Small intestine (tissue), 7 donors: ENCODE data around the gene PGR. TPM values are rescaled to one million over a fixed set of nuclear protein-coding genes. Genes with fewer than 3 reads are reported as not detected.

Experiments
- DNase-seq, 2 donors: peaks; one replicate each; pipeline versions ENCODE4 v3.0.0 to v3.0.0-alpha.2; 2013
- FAIRE-seq: peaks from 2 replicates; lab custom pipeline; 2012; peaks lifted over from hg19 to GRCh38; lab: Jason Lieb, UNC
- H3K27ac ChIP-seq, 3 donors: one replicate each; pipeline ENCODE4 v1.5.1; 2013; ENCODE audit warnings: low read length in 2 of 3, mild to moderate bottlenecking in 2 of 3, control low read depth in 1 of 3, inconsistent platforms in 1 of 3, low read depth in 1 of 3, moderate library complexity in 1 of 3
- H3K27me3 ChIP-seq, 3 donors: one replicate each; pipeline ENCODE4 v1.6.1; 2013; ENCODE audit warnings: low read length in 3 of 3, inconsistent platforms in 1 of 3; ENCODE audit not compliant: control insufficient read depth in 3 of 3, insufficient read depth in 3 of 3
- H3K36me3 ChIP-seq, 3 donors: one replicate each; pipeline ENCODE4 v1.6.1; 2013; ENCODE audit warnings: low read length in 3 of 3, inconsistent platforms in 1 of 3, low read depth in 1 of 3, mild to moderate bottlenecking in 1 of 3, moderate library complexity in 1 of 3; ENCODE audit not compliant: control insufficient read depth in 3 of 3, insufficient read depth in 2 of 3
- H3K4me1 ChIP-seq, 3 donors: one replicate each; pipeline ENCODE4 v1.6.1; 2013; ENCODE audit warnings: low read length in 2 of 3, inconsistent platforms in 1 of 3, low read depth in 1 of 3, mild to moderate bottlenecking in 1 of 3, moderate library complexity in 1 of 3; ENCODE audit not compliant: control insufficient read depth in 3 of 3, insufficient read depth in 2 of 3
- H3K4me3 ChIP-seq, 3 donors: one replicate each; pipeline ENCODE4 v1.5.1; 2013; ENCODE audit warnings: low read length in 3 of 3, control low read depth in 1 of 3, inconsistent platforms in 1 of 3, low read depth in 1 of 3, mild to moderate bottlenecking in 1 of 3, moderate library complexity in 1 of 3
- H3K9me3 ChIP-seq, 2 donors: one replicate each; pipeline ENCODE4 v1.6.1; 2013; ENCODE audit warnings: low read depth in 1 of 2, low read length in 1 of 2; ENCODE audit not compliant: control insufficient read depth in 2 of 2, insufficient read depth in 1 of 2
- whole genome bisulfite sequencing, 3 donors: extraction: QIAGEN DNeasy Blood & Tissue Kit; methylation state at CpG; one replicate each; pipeline ENCODE4 v1.1.7; 2013; 5-methylcytosine and 5-hydroxymethylcytosine counted together
- polyA plus RNA-seq, 4 donors: library from polyadenylated mRNA; stranded (reverse) in 3 of 4; unstranded in 1 of 4; fragments of 200-250 nt in 3 of 4; fragments of 120-200 nt in 1 of 4; gene quantifications; one replicate each; pipeline versions ENCODE4 v1.2.1 to v1.2.3, GENCODE V29; 2013
- donor health status: healthy with polysubstance abuse.
- donor health status: control.
- donor health status: control.
- donor health status: Bipolar disorder and iron deficiency.
- donor health status: healthy.

Gene PGR
- polyA plus RNA-seq, 4 donors = under 0.01 to 0.03 TPM; not detected in 2

- FAIRE-seq = no peak
- no peaks in the 10 kb centered on the region for H3K4me1 ChIP-seq
- no peak overlapping the region for H3K4me3 ChIP-seq
- H3K27me3 ChIP-seq = no peaks in the 10 kb centered on the region
- 78 to 87% (median 81%) methylated on average over 3 of the region's 3 CpGs for WGBS, 3 donors
- peaks cover 0 to 10% (median 2%) of the 10 kb centered on the region in 3 donors for H3K36me3 ChIP-seq
- no peak overlapping the region for H3K27ac ChIP-seq
- H3K9me3 ChIP-seq = no peaks in the 10 kb centered on the region
- no peak for DNase-seq
Observed at GRCh38 chr11:100984668-100985067, 144.9 kb downstream of the PGR start.

GRCh38 chr11:100981196-100981824 is 148.3 kb downstream of the PGR start:
- H3K36me3 ChIP-seq = peaks cover 0 to 12% (median 3%) of the 10 kb centered on the region in 3 donors
- H3K27me3 ChIP-seq = no peaks in the 10 kb centered on the region
- no peaks in the 10 kb centered on the region for H3K9me3 ChIP-seq
- DNase-seq (no peak), FAIRE-seq (no peak)
- no peaks in the 10 kb centered on the region for H3K4me1 ChIP-seq
- no peak overlapping the region for H3K27ac ChIP-seq
- 75 to 86% (median 85%) methylated on average over 1 of the region's 1 CpG for WGBS, 3 donors
- no peak overlapping the region for H3K4me3 ChIP-seq

- WGBS, 3 donors = 87 to 92% (median 90%) methylated on average over 3 of the region's 3 CpGs
- H3K36me3 ChIP-seq = peaks cover 2 to 10% (median 3%) of the 10 kb centered on the region in 3 donors
- no peaks in the 10 kb centered on the region for H3K27me3 ChIP-seq
- FAIRE-seq (no peak), DNase-seq (no peak)
- H3K4me3 ChIP-seq = no peak overlapping the region
- no peak overlapping the region for H3K27ac ChIP-seq
- no peaks in the 10 kb centered on the region for H3K4me1 ChIP-seq
- no peaks in the 10 kb centered on the region for H3K9me3 ChIP-seq
Observed at GRCh38 chr11:100980156-100980555, 149.5 kb downstream of the PGR start.
